ENCODE results near the gene KCNQ2.
"Not testable (repeated sequence)": the region's sequence is repeated elsewhere in the genome, so short reads cannot be mapped to it uniquely, and the experiment has no call there.

Gene KCNQ2

DNA sequence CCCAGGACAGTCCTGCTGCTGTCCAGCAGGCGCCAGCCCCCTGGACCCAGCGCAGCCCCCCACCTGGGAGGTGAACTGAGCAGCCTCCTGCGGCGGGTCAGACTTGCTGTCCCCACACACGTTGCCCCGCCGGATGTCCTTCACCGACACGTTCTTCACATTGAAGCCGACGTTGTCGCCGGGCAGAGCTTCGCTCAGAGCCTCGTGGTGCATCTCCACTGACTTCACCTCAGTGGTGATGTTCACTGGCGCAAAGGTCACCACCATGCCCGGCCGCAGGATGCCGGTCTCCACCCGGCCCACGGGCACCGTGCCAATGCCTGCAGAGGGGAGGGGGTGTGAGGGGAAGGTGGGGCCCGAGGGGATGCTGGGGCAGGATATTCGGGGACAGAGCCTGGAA is 18.0 kb upstream of the KCNQ2 start:
- DNase-seq (ENCODE audit: low spot score) = no peak

DNA sequence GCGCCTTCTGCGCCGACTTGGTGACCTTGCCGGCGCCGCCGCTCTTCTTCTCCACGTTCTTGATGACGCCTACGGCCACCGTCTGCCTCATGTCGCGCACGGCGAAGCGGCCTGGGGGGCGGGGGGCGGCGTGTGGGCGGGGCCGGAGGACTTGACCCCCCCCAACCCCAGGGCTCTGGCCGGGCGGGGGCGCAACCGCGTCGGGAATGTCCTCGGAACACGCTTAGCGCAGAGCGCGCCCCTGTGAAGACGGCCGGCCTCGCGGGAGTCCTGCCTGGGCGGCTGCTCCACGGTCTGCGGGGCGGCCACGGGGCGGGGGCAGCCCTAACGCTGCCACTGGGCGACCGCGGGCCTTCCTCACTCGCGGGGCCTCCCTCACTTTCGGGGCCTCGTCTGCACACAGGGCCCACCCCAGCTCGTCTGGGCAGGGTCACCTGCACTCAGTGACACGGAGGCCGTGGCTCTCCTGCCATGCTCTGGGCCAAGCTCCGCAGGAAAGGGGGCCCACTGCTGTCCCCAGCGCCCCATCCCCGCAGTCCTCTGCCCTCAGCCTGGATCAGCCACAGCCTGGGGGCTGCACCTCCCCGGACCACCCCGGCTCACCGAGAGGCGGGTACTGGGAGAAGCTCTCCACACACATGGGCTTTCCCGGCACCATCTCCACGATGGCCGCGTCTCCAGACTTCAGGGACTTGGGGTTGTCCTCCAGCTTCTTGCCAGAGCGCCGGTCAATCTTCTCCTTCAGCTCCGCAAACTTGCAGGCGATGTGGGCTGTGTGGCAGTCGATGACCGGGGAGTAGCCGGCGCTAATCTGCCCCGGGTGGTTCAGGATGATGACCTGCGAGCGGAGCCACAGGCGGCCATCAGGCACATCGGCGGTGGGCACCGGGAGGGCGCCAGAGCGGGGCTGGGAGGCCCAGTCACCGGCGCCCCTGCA is 16.1 kb upstream of the KCNQ2 start:
- no peak for DNase-seq (ENCODE audit: low spot score)

GRCh38 chr20:63487781-63488241 is 15.4 kb upstream of the KCNQ2 start:
- DNase-seq (ENCODE audit: low spot score) = no peak

- no peak for DNase-seq (ENCODE audit: low spot score)
Observed at GRCh38 chr20:63487116-63487764, 14.8 kb upstream of the KCNQ2 start.

DNA sequence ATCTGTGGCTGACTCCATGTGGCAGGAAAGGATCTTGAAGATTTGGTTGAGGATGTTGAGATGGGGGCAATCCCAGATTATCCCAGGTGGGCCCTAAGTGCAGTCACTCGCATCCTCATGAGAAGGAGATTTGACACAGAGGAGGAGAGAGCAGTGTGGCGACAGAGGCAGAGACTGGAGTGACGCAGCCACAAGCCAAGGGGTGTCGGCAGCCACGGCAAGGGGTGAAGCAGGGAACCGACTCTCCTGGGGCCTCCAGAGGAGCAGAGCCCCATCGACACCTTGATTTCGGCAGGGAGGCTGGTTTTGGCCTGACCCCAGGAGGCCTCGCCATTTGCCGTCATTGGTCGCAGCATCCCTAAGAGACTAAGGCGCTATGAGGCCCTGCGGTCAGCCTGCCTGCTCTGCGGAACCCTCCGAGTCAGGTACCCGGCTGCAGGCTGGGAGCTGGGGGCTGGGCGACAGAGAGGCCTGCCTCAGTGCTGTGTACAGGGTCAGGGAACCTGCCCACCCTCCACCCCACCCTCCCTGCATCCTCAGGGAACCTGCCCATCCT is 13.9 kb upstream of the KCNQ2 start:
- no peak for DNase-seq (ENCODE audit: low spot score)

DNA sequence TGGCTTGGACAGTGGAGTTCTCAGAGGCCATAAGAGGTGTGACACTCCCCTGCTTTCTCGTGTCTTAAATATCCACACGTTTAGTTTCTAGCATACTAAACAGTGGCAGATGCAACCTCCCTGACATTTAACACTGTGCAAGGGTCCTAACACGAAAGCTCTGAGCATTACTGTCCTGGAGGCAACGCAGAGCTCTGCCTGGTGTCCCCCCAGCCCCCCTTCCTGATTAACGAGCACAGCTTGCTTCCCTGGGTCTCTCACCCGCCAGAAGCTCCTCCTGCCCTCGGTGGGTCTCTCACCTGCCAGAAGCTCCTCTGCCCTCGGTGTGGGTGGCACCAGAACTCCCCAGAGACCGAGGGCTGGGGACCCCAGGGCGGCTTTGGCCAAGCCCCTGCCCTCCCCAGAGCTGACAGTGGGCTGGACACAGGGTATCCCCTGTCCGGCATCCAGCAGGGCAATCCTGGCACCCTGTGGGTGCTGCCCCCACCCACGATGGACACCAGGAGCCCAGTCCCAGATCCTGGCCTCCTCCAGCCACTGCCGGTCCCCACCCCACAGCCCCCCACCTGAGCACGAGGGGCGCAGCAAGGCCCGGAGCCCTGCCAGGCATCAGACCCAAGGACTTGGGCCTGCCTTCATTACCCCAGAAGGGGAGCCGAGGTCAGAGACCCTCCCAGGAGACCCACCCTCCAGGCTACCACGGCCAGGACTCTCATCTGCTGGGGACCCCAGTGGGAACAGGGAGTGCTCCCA is 12.4 kb upstream of the KCNQ2 start:
- DNase-seq (ENCODE audit: low spot score) = no peak

GRCh38 chr20:63484236-63484635 is 11.8 kb upstream of the KCNQ2 start:
- DNase-seq (ENCODE audit: low spot score) = no peak

GRCh38 chr20:63483834-63484233 is 11.4 kb upstream of the KCNQ2 start:
- no peak for DNase-seq (ENCODE audit: low spot score)

DNA sequence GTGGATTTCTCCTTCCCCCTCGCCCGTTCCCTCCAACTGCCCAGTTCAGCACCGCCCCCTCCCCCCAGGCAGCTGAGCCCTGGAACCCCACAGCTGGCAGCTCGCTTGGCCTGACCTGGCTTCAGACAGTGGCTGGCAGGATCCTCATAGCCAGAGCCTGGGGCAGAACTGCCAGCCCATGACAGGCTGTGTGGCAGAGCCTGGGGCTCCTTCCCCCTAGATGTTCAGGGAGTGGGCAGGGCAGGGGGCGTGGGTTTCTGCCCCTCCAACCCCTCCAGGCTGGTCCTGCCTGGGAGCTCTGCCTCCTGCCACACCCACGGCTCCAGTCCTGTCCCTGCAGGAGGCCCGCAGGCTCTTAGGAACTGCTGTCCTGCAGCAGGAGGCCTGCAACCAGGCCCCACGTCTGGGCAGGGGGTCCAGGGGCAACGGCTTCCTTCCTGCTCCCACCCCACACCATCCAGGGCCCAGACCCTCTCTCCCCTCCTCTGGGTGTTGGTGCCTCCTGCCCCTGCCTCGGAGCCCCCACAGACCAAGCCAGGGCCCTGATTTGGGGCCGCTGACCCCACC is 9.6 kb upstream of the KCNQ2 start:
- no peak for DNase-seq (ENCODE audit: low spot score)

- no peak for DNase-seq (ENCODE audit: low spot score)
Observed at GRCh38 chr20:63481503-63481902, 9.0 kb upstream of the KCNQ2 start.

DNA sequence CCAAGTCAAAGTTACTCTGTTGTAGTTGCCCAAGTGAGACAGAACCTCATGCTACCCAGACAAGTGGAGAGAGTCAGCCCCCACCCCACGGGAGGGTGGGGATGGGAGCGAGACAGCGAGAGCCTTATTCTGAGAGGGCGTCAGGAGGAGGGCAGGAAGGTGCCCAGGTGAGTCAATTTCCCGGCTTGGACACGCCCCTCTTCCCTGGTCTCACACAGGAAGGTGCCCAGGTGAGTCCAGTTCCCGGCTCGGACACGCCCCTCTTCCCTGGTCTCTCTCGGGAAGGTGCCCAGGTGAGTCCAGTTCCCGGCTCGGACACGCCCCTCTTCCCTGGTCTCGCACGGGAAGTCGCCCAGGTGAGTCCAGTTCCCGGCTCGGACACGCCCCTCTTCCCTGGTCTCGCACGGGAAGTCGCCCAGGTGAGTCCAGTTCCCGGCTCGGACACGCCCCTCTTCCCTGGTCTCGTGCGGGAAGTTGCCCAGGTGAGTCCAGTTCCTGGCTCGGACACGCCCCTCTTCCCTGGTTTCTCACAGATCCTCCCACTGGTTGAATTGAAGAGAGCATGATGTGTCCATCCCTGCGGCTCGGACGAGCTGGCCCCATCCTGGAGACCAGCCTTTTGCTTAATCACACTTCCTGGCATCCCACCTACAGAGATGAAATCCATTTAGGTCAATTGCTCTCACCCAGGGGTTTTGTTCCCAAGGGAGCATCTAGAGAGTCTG is 7.4 kb upstream of the KCNQ2 start:
- DNase-seq (ENCODE audit: low spot score) = not testable (repeated sequence)

DNA sequence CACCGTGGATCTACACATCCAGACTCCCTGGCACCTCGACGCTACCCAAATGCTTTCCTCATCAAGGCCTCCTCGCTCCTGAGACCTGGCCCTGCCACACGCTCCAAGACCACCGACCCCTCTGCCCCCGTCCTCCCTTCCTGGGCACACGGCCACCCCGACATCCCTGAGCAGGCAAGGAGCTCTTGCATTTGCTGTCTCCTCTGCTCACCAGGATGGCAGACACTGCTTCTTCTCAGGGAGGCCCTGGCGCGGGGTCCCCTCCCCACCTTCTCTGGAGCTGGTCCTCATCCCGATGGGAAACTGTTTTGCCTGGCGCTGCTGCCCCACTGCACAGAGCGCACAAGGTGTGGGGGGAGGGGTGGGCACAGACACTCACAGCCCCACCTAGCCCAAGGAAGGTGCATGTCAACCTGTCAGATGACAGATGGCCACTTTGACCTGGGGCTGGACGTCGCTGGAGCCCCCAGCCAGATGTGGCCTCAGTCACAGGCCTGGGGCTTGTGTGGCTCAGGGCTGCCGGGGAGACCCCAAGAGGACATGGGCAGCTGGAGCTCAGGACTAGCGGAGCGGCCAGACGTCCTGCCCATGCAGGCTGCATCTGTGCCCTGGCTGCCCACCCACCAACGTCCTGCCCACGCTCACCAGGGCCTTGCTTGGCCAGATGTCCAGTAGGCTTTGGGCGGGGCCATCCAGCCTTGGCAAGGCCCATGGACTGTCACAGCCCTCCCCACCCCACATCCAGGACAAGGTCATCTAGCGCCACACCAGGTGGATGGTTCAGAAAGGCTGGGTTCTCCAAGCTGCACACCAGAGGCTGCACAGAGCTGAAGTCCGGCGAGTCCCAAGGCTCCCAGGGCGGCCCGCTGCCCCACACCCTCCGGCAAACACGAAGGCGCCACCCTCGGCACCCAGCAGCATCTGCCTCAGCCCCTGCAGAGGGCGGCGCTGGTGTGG is 6.2 kb upstream of the KCNQ2 start:
- no peak for DNase-seq (ENCODE audit: low spot score)

- DNase-seq (ENCODE audit: low spot score) = no peak
Observed at GRCh38 chr20:63477944-63478343, 5.5 kb upstream of the KCNQ2 start.

DNA sequence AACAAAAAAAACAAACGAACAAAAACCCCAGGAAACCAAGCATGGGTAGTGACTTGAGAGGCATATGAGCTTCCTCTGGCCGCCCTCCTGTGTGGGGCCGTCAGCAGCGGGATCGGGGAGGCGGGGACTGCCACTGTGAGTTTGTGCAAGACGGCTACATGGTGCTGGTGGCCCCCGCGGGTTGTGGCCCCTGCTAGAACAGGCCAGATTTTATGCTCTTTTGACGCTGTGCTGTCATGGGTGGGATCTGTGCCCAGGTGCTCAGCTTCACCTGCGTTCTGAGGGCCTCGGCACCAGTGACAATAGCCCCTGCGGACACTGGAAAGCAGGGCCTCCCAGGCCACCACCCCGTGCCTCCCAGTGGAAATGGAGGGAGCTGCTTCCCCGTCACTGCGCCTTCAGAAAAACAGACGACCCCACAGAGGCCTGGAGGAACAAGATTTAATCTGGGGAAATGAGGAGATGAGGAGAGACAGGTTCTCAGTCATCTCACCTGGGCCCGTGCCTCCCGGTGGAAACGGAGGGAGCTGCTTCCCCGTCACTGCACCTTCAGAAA is 4.7 kb upstream of the KCNQ2 start:
- no peak for DNase-seq (ENCODE audit: low spot score)

DNA sequence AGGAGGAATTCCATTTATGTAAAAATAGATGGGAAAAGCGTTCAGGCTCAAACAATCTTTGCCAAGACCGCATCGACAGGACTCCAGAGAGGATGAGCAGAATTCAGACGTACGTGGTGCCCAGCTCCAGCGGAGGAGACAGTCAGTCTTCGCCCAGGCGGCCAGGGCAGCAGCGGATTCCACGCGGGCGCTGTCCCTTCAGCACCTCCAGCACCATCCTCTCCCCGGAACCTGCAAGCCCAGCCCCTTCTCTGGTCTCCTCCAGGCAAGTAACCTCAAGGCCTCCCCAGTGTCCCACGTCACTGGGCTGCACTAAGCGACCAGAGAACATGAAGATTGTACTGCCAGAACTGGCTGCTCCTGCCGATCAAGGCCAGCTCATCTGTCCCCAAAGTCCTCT is 2.8 kb upstream of the KCNQ2 start:
- DNase-seq (ENCODE audit: low spot score) = no peak

DNA sequence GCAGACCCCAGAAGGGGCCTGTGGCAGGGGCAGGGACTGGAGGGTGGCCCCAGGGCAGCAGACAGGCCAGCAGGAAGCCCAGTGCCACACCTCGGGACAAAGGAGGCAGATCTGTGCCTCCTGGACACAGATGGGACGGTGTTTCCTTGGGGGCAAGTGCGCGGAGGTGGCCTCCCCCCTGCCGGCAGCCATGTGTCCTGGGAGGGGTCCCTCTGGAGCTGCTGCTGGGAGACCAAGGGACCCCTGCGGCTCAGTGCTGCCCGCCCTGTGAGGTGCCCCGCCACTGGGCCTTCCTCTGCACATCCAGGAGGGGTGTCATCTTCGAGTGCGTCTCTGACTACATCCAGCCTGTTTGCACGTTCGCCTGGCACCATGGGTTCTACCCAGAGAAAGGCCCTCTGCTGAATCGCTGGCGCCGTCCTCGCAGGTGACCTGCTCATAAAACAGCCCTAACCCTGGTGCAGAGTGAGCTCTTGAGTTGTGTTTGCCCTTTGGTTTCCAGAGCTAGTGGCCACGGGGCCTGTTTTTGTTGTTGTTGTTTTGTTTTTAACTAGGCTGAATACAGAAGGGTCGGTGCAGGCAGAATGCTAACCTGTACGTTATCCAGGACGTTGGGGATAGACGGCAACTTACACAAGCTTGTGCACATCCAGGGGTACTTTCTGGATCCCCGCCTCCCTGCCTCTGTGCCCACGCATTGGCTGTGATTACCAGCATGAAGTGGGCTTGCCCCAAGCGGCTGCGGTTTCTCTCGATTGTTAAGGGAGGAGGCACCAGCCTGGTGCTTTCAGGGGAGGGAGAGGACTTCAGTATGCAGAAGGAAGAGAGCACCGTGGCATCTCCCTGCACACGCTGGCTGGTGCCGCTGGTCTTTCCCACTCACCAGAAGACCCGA is 1.3 kb upstream of the KCNQ2 start:
- DNase-seq (ENCODE audit: low spot score) = no peak

GRCh38 chr20:63472862-63473390 is 471 bp upstream of the KCNQ2 start:
- DNase-seq (ENCODE audit: low spot score) = no peak

DNA sequence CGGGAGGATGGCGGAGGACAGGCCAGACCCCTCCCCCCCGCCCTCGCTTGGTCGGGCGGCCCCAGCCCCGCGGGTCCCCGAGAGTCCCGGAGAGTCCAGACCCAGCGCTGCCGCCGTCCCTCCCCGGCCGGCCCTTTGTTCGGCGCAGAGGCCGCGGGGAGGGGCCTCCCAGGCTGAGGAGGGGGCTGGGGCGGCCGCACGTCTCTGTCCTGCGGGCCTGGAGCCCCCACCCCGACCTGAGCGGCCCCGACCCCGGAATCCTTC is 806 bp downstream of the KCNQ2 start:
- no peak for DNase-seq (ENCODE audit: low spot score)

All from CD4-positive, alpha-beta T cell treated with Interleukin-6 at 100 ng/mL for 8 hours (primary cell).